Activated CD8-positive, alpha-beta memory T cell treated with anti-CD3 and anti-CD28 coated beads, Interleukin-2, amount 50 U/mL, for 1 hour (primary cell): Measurements from ENCODE around the gene DOCK2.
"Not testable (repeated sequence)": the region's sequence is repeated elsewhere in the genome, so short reads cannot be mapped to it uniquely, and the experiment has no call there.

ENCODE experiments used
- DNase-seq: peaks from one replicate; pipeline ENCODE4 v3.0.0-alpha.2; 2020; ENCODE audit errors: extremely low read depth

Gene DOCK2

DNA sequence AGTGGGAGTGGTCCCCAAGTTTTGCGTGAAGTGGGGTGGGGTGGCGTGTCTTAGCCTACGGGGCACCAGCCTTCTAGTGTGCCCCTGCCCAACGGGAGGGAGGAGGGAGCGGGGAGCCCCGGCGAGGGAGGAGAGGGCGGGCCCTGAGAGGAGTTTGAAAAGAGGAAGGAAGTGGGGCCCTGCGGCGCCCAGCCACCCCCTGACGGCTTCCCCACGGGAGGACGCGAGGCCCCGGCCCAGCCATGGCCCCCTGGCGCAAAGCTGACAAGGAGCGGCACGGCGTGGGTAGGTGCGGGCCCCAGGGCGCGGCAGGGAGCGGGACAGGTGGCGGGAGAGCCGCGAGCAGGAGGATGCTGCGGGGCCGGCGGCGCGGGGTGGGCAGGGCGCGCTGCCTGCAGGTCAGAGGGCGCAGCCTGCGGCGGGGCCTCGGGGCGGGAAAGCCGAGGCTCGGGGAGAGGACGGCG lies at the start of gene DOCK2:
TSS of gene DOCK2 (plus strand) at position 191 of the 464 bp plus-strand sequence. CDS start at position 243, 52 bp downstream.
- no peak for DNase-seq

DNA sequence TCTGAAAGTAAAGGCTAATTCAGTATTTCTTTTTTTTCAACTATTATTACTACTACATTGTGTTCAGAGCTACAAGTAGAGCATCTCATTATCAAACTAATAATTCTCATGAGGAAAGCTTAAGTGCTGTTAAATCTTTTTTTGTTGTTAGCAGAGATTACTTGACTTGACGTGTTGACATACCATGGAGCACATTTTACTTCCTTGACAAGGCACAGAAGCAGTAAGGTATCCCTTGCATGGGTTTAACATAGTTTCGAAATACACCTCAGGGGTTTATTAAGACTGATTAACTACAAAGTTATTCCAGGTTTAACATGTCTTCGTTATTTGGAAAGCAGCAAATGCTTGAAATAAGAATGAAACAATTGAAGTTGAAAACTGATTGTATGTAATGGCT lies 46.5 kb upstream of the DOCK2 start:
- DNase-seq: no peak

GRCh38 chr5:169591636-169592035 lies 45.4 kb upstream of the DOCK2 start:
- no peak for DNase-seq

- no peak for DNase-seq
These were observed 44.0 kb upstream of the DOCK2 start for GRCh38 chr5:169592937-169593650.

DNA sequence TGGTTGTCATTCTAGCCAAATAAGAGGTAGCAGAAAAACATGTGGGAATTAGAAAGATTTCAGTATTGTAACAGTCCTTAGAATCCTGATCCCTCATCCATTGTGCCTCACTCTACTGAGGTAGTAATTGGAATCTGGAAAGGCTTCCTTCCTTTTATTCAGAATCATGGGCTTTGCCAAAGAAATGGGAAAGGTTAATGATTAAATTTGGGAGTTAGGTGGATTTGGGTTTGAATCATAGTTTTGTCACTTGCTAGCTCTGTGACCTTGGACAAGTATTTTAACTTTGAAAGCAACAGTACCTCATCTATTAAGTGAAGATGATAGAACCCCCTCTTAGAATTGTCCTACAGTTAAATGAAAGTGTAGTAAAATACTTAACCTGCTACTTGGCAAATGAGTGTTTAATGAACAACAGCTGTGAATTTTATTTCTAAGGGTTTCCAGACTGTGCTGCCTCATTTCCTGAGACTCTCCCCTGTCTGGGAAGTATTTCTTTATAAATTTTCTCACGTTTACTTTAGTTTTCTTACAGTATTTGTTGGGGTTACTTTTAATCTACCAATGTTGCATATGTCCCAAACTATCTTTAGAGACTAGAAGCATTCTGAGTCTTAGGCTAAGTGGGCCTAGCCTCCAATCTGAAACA lies 41.8 kb upstream of the DOCK2 start:
- DNase-seq: no peak

- no peak for DNase-seq
These were observed 37.6 kb upstream of the DOCK2 start for GRCh38 chr5:169599451-169599850.

DNA sequence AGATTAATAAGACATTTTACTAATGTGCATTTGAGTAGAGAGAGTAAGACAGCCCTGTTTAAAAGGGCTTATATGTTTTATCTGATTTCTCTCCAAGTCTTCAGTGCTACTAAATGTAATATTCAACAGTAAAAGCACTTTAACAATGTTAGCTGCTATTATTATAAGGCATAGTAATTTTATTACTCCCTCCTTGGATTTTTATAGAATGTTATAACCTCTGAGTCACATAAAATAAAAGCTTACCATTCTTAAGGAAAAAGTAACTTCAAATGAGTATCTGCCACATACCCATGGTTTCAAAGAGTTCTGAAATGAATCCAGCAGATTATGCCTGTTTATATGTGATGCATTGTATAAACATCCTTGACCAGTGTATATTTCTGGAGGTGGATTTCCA lies 34.5 kb upstream of the DOCK2 start:
- DNase-seq: no peak

- DNase-seq: no peak
These were observed 30.8 kb upstream of the DOCK2 start for GRCh38 chr5:169606279-169606678.

DNA sequence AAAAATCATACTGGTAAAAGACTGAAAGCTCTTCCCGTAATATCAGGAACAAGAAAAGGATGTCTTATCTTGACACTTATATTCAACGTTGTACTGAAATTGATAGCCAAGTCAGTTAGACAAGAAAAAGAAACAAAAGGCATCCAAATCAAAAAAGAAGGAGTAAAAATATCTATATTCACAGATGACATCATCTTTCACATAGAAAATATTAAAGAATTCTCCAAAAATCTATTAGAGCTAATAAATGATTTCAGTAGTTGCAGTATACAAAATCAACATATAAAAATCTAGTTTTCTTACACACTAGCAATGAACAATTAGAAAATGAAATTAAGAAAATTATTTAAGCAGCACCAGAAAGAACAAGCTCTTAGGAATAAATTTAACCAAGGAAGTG lies 29.2 kb upstream of the DOCK2 start:
- DNase-seq: no peak

GRCh38 chr5:169609716-169610115 lies 27.4 kb upstream of the DOCK2 start:
- no peak for DNase-seq

- DNase-seq: no peak
These were observed 26.5 kb upstream of the DOCK2 start for GRCh38 chr5:169610606-169611005.

GRCh38 chr5:169615561-169615960 lies 21.5 kb upstream of the DOCK2 start:
- DNase-seq: no peak

GRCh38 chr5:169624307-169624706 lies 12.8 kb upstream of the DOCK2 start:
- not testable (repeated sequence) for DNase-seq

DNA sequence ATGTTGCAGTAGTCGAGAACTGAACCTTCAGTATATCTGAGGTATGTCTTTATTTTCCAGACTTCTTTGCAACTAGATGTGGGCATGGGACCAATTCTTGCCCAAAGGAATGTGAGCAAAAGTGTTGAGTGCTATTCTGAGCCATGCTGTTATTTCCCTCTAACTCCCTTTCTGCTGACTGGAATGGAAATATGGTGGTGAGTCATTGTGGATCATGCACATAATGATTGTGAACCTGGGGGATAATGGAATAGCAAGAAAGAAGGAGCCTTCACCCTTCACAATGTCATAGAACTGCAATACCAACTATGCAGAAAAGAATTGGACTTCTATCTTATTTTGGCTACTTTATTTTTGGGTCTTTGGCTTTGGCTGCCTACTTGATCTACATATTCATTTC lies 10.3 kb upstream of the DOCK2 start:
- DNase-seq: no peak

GRCh38 chr5:169627551-169627950 lies 9.5 kb upstream of the DOCK2 start:
- no peak for DNase-seq

DNA sequence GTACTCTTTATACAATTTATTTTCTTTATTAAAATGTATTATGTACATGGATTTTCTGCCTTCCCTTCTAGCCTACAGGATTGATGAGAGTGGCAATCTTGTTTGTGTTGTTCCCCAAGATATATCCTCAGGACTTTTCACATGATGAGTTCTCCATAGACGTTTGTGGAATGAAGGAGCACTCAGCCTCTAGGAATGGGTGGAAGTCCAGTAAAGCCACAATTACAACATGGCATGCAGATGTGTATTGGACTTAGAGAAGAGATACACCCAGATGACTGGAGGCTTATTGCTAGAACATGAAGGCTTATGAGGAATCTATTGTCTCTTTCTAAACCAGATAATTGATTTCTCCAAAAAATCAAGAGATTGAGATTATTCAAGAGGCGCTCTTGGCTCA lies 8.2 kb upstream of the DOCK2 start:
- no peak for DNase-seq

DNA sequence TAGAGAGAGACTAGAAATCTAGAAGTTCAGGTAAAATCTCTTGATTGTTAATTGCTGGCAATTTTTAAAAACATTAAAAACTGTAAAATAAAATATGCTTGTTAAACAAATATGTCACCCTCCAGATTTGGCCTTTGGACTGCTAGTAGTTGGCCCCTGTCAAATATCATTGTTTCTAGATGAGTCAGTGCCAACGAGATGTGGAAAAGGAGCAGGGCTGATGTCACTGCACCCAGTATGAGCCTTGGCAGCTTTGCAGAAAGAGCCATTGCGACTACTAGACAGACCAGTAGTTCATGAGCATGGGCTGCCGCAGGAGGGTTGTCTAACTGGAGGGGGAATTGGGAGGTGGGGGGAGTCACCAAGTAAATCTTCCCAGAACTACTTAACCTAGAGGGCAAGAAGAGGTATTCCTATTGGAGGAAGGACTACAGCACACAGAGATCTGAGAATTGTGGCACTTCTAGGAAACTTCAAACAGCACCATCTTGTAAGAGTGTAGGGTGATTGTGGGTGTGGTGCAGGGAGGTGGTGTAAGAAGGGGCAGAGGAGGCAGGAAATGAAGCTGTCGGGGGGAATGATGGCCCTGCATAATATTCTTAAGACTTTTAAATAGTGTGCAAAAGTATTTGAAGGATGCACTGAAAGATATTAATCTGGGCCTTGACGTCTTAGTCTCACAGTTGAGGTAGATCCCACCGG lies 7.1 kb upstream of the DOCK2 start:
- DNase-seq: no peak

GRCh38 chr5:169631360-169631759 lies 5.7 kb upstream of the DOCK2 start:
- no peak for DNase-seq

GRCh38 chr5:169632946-169633345 lies 4.1 kb upstream of the DOCK2 start:
- no peak for DNase-seq

- DNase-seq: no peak
These were observed 2.5 kb upstream of the DOCK2 start for GRCh38 chr5:169634606-169635005.

DNA sequence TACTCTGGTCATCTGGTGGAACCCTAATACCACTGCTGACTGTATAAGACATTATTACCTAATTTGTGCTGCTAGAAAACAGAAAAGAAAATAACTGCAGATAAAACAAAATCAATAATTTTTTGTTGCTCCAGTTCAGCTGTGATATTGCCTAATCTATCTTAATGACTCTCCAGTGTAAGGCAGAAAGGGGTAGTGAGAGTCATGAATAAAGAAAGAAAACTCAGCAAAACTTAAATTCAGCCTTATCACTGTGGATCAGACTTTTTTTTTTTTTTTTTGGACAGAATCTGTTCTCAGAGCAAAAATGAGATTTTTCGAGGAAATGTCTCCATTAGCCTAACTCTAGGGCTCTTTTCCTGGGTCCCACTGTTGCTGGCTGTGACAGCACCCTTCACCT lies 1.1 kb upstream of the DOCK2 start:
- no peak for DNase-seq

DNA sequence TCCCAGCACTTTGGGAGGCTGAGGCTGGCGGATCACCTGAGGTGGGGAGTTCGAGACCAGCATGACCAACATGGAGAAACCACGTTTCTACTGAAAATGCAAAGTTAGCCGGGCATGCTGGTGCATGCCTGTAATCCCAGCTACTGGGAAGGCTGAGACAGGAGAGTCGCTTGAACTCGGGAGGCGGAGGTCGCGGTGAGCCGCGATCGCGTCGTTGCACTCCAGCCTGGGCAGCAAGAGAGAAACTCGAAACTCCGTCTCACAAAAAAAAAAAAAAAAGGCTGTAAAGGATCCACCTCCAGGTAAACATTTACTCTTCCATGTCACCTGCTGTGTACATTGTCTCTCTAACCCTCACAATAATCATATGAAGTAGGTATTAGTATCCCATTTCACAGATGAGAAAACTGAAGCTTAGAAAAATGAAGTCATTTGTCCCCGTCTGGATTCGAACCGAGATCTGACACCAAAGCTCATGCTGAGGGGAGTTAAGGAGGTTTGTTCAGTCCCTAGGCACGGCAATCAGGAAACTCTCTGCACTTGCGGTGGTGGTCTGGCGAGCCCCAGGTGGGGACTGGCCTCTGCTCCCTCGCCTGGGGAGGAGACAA lies 494 bp upstream of the DOCK2 start:
- DNase-seq: no peak
